Upper lobe of right lung (tissue), 1 donor: ENCODE data around the gene DMBX1. TPM values are rescaled to one million over a fixed set of nuclear protein-coding genes. Genes with fewer than 3 reads are reported as not detected.
A peak's percentile ranks its signal among the peaks of the same experiment; 100 is the strongest.

Experiments used
- ATAC-seq: fragments of 200-7000 bp; cut with Tn5 transposase; one replicate; pipeline ENCODE4 v1.9.1; 2020; ENCODE audit warnings: mild to moderate bottlenecking, moderate library complexity
- DNase-seq: peaks from one replicate; pipeline ENCODE4 v3.0.0-alpha.2; 2020
- H3K27ac ChIP-seq: fragments of 200-600 bp; one replicate; pipeline ENCODE4 v1.8.0; 2022
- H3K27me3 ChIP-seq: fragments of 200-600 bp; one replicate; pipeline ENCODE4 v1.8.0; 2022; ENCODE audit warnings: mild to moderate bottlenecking
- H3K36me3 ChIP-seq: fragments of 200-600 bp; one replicate; pipeline ENCODE4 v1.8.0; 2022
- H3K4me1 ChIP-seq: fragments of 200-600 bp; one replicate; pipeline ENCODE4 v1.8.0; 2022
- H3K4me3 ChIP-seq: fragments of 200-600 bp; one replicate; pipeline ENCODE4 v1.8.0; 2022; ENCODE audit warnings: mild to moderate bottlenecking
- H3K9me3 ChIP-seq: fragments of 200-600 bp; one replicate; pipeline ENCODE4 v1.8.0; 2022
- intact Hi-C: fragments of 100-400 bp; cut with DNase I; formaldehyde crosslinking; loops from one replicate; pipeline ENCODE4 v1.11.0; 2022
- total RNA-seq: library from RNA; stranded (reverse); fragmentation: NEBNext Ultra II Directional; extraction: Animal tissue kit (Norgen Biotek cat#: 25700); gene quantifications from one replicate; pipeline ENCODE4 v1.2.1, GENCODE V29; 2021
- TF ChIP-seq, protein P1 (sequence below): fragments of 200-600 bp; IDR thresholded peaks from one replicate; pipeline ENCODE4 v1.8.0; 2022; ENCODE audit warnings: antibody characterized with exemption
- donor health status: DM: no; HTN: yes; CAD: no; lungs with severe emphysema.

DMBX1 gene
- total RNA-seq, 1 donor from 2014 or later: not detected

DNA sequence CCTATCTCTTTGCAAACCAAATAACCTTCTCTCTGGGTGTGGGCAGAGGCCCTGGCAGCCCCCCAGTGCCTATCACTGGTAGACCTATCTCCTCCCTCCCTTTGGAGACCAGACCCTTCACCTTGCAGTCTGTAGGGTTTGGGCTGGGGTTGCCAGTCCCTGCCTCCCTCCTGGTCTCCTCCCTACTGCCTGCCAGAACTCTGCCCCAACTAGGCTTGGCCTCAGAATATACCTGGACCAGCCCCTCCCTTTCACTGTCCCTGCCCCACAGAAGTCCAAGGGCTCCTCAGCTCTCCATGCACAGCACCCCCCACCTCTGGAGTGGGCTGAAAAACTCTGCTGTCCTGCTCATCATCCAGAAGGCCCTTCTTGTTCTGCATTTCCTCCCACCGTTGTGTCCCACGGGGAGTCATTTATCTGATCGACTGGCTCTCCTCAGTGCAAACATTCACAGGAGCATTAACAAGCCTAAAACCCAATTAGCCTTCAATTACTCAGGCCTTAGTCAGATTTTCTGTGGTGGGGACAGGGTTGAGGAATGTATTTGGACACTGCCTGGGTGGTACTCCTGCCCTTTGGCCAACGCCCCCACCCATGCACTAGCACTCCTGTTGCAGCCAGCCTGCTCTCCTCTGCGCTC lies 27.7 kb upstream of the DMBX1 start:
- H3K4me1 ChIP-seq: peaks cover 2% of the 10 kb centered on the region
- no peaks in the 10 kb centered on the region for H3K9me3 ChIP-seq
- peaks cover under 1% of the 10 kb centered on the region for H3K27me3 ChIP-seq
- ATAC-seq (no peak), DNase-seq (no peak)
- H3K4me3 ChIP-seq: no peak overlapping the region
- H3K27ac ChIP-seq: no peak overlapping the region
- intact Hi-C loops: no loop called here
- no peaks in the 10 kb centered on the region for H3K36me3 ChIP-seq
- TF ChIP-seq, protein P1, sequence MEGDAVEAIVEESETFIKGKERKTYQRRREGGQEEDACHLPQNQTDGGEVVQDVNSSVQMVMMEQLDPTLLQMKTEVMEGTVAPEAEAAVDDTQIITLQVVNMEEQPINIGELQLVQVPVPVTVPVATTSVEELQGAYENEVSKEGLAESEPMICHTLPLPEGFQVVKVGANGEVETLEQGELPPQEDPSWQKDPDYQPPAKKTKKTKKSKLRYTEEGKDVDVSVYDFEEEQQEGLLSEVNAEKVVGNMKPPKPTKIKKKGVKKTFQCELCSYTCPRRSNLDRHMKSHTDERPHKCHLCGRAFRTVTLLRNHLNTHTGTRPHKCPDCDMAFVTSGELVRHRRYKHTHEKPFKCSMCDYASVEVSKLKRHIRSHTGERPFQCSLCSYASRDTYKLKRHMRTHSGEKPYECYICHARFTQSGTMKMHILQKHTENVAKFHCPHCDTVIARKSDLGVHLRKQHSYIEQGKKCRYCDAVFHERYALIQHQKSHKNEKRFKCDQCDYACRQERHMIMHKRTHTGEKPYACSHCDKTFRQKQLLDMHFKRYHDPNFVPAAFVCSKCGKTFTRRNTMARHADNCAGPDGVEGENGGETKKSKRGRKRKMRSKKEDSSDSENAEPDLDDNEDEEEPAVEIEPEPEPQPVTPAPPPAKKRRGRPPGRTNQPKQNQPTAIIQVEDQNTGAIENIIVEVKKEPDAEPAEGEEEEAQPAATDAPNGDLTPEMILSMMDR: no peak

DNA sequence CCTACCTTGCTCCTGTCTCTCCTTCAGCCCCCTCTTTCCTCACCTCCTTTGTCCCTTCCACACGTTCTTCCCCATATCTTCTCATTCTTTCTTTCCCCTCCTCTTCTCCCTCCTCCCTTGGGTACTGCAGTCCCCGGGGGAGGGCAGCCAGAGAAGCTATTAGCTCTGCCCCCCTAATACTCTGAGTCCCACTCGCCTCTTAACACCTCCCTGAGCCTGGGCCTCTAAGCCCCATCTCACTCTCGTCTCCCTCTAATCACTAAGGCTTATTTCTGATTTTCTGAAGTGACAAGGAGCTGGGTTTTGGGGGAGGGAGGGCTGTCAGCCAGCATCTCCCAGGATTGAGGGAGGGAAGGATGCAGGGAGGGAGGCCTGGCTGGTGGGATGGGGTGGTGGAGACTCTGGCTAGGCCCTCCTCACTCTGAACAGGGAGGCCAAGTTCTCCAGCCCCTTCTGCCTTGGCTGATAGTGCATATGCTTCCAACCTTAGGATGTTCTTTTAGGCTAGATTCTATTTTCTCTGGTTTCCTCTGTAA lies 25.6 kb upstream of the DMBX1 start:
- TF ChIP-seq, protein P1: no peak
- peaks cover 18% of the 10 kb centered on the region for H3K27me3 ChIP-seq
- DNase-seq (no peak), ATAC-seq (no peak)
- H3K4me3 ChIP-seq: no peak overlapping the region
- no peaks in the 10 kb centered on the region for H3K9me3 ChIP-seq
- no peak overlapping the region for H3K27ac ChIP-seq
- H3K36me3 ChIP-seq: no peaks in the 10 kb centered on the region
- H3K4me1 ChIP-seq: peaks cover 5% of the 10 kb centered on the region
- intact Hi-C loops: no loop called here

DNA sequence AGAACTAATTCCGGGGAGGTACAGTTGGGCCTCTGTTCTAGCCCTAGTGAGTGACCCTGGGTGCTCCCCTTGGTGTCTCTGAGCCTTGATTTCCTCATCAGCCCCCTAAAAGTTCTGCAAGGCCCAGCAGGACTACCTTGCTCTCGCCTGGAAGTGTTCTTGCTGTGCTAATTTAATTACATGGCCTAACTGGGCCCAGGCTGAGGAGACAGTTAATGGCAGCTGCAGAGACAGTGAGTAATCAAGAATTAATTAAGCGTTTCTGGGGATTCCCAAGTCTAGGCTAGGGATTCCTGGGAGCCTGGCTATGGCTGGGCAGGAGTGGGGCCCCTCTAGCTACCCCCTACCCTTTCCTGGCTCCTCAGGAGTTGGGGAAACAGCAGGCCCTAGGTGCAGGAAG lies 24.7 kb upstream of the DMBX1 start:
- Histone ChIP-seq H3K27me3 (peaks cover 18% of the 10 kb centered on the region), H3K36me3 (no peaks in the 10 kb centered on the region), H3K4me3 (no peak overlapping the region), H3K4me1 (peaks cover 5% of the 10 kb centered on the region), H3K9me3 (no peaks in the 10 kb centered on the region), H3K27ac (no peak overlapping the region)
- TF ChIP-seq, protein P1: no peak
- ATAC-seq: no peak
- DNase-seq: no peak
- intact Hi-C loops: no loop called here

DNA sequence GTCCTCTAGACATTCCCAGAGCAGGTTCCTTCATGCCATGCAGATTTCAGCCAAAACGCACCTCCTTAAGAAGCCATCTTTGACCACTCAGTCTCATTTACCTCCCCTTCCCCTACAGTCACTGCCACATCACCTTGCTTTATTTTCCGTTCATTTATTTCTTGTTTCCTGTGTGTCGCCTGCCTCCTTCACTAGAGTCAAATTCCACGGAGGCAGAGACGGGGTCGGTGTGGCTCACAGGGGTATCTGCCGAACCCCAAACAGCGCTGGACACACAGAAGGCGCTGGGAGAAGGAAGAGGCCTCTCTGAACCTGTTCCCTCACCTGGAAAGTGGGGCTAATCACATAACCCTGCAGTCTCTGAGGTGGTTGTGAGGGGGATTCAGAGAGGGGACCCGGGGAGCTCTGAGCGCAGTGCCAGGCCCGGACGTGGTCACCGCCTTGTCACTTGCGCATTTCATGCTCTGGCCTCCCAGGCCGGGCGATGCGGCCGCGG lies 23.6 kb upstream of the DMBX1 start:
- Histone ChIP-seq H3K36me3 (no peaks in the 10 kb centered on the region), H3K9me3 (no peaks in the 10 kb centered on the region), H3K27ac (no peak overlapping the region), H3K4me3 (peak overlapping the region; percentile 58), H3K27me3 (peaks cover 24% of the 10 kb centered on the region), H3K4me1 (peaks cover 5% of the 10 kb centered on the region)
- TF ChIP-seq, protein P1: no peak
- ATAC-seq (no peak), DNase-seq (no peak)
- intact Hi-C loops: no loop called here

DNA sequence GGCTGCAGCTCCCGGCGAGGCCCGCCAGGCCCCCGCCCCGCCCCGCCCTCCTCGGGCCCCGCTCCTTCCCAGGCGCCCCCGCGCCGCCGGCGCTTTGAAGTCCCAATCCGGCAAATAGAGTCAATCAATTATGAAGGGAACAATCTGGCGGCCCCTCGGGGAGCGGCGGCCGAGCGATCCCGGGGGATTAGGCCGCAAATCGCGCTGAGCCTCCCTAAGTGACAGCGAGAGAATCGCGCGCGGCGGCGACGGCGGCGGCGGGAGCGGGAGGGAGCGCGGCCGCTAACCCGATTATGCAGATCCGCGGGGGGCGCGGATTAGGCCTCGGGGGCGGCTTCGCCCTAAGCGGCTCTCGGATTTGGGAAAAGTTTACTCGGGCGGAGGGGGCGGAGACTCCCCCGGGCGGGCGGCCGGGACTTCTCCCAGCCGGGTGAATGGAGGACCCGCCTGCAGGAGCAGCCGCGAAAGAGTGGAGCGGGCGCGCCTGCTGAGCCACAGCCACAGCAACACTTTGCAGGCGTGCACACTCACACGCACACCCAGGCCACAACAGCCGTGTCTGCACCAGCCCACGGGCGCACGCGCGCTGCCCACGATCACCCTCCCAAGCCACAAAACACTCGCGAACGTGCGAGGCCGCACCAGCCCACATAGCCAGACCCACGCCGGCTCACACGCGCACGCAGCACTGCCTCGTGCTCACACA lies 23.0 kb upstream of the DMBX1 start:
- TF ChIP-seq, protein P1: no peak
- peaks cover 24% of the 10 kb centered on the region for H3K27me3 ChIP-seq

More for the DNA sequence above, 23.0 kb upstream of the DMBX1 start:
- DNase-seq (peak; percentile 74), ATAC-seq (peak; percentile 58)
- H3K9me3 ChIP-seq: no peaks in the 10 kb centered on the region
- peaks cover 5% of the 10 kb centered on the region for H3K4me1 ChIP-seq
- peak overlapping the region; percentile 58 for H3K4me3 ChIP-seq
- H3K27ac ChIP-seq: no peak overlapping the region
- intact Hi-C loops: no loop called here
- no peaks in the 10 kb centered on the region for H3K36me3 ChIP-seq
